Colon (tissue), 2 donors: ENCODE results near the gene GABBR1.

Experiments used
- FAIRE-seq: peaks from 2 replicates; lab custom pipeline; 2012; peaks lifted over from hg19 to GRCh38; lab: Jason Lieb, UNC
- donor health status: control.
- donor health status: control.

GABBR1 gene

GRCh38 chr6:29653452-29654038, 20.6 kb upstream of the GABBR1 start:
- no peak for FAIRE-seq

GRCh38 chr6:29652198-29652584, 19.2 kb upstream of the GABBR1 start:
- FAIRE-seq, result no peak

GRCh38 chr6:29651413-29652197, 18.6 kb upstream of the GABBR1 start:
- FAIRE-seq, result no peak

- no peak for FAIRE-seq
Measured at GRCh38 chr6:29649701-29650673, 17.0 kb upstream of the GABBR1 start.

- FAIRE-seq, result no peak
Measured at GRCh38 chr6:29647927-29648642, 15.1 kb upstream of the GABBR1 start.

- FAIRE-seq, result no peak
Measured at GRCh38 chr6:29641430-29642148, 8.6 kb upstream of the GABBR1 start.

GRCh38 chr6:29637247-29637646, 4.3 kb upstream of the GABBR1 start:
- no peak for FAIRE-seq

GRCh38 chr6:29633534-29633905, 537 bp upstream of the GABBR1 start:
- no peak for FAIRE-seq

- no peak for FAIRE-seq
Measured at GRCh38 chr6:29631860-29632731, 887 bp downstream of the GABBR1 start.

GRCh38 chr6:29631209-29631810, 1.7 kb downstream of the GABBR1 start:
- no peak for FAIRE-seq

GRCh38 chr6:29630315-29630714, 2.7 kb downstream of the GABBR1 start:
- no peak for FAIRE-seq

- no peak for FAIRE-seq
Measured at GRCh38 chr6:29629571-29629970, 3.4 kb downstream of the GABBR1 start.

- FAIRE-seq, result no peak
Measured at GRCh38 chr6:29628419-29629281, 4.3 kb downstream of the GABBR1 start.

- FAIRE-seq, result no peak
Measured at GRCh38 chr6:29627755-29628418, 5.1 kb downstream of the GABBR1 start.

- FAIRE-seq, result no peak
Measured at GRCh38 chr6:29626948-29627754, 5.8 kb downstream of the GABBR1 start.

GRCh38 chr6:29625337-29625930, 7.5 kb downstream of the GABBR1 start:
- no peak for FAIRE-seq

- FAIRE-seq, result no peak
Measured at GRCh38 chr6:29624520-29624961, 8.4 kb downstream of the GABBR1 start.
